Transverse colon (tissue), 4 donors: ENCODE results near the gene AAMP.

Experiments used
- CTCF ChIP-seq, 5 experiments: fragments of 200-600 bp in 3 of 5; fragments of 450-650 bp in 2 of 5; sonication (generic) in 3 of 5; IDR thresholded peaks; 1 replicate in 2 of 5; 2 replicates in 3 of 5; pipeline ENCODE4 v1.5.1; 2016 to 2017; ENCODE audit warnings: antibody characterized with exemption in 5 of 5, inconsistent platforms in 3 of 5, mild to moderate bottlenecking in 2 of 5, moderate library complexity in 1 of 5
- POLR2A ChIP-seq: fragments of 450-650 bp; IDR thresholded peaks from one replicate; pipeline ENCODE4 v1.6.1; 2016; ENCODE audit warnings: antibody characterized with exemption, mild to moderate bottlenecking, moderate library complexity
- POLR2AphosphoS5 ChIP-seq, 3 donors: sonication (generic); formaldehyde crosslinking; IDR thresholded peaks; one replicate each; pipeline ENCODE4 v1.6.1; 2016; ENCODE audit warnings: antibody characterized with exemption in 3 of 3

DNA sequence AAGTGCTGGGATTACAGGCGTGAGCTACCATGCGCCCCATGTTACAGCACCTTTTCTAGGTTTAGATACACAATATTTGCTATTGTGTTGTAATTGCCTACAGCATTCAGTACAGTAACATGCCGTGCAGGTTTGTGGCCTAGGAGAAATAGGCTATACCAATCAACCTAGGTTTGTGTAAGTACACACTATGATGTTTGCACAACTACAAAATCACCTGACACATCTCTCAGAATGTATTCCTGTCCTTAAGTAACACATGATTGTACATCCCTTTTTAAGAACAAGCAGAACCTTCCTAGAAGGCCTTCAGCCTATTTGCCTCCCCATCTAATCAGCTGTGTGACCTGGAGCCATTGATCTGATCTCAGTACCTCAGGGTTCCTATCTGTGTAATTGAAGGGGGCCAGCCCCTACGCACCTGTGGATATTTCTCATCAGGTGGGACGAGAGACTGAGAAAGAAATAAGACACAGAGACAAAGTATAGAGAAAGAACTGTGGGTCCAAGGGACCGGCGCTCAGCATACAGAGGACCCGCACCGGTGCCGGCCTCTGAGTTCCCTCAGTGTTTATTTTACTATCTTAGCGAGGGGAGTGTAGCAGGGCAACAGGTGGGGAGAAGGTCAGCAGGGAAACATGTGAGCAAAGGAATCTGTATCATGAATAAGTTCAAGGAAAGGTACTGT, 41.1 kb upstream of the AAMP start:
- TF ChIP-seq CTCF (IDR thresholded peaks at IDR 0.05) (no peak), POLR2AphosphoS5 (IDR thresholded peaks at IDR 0.05) (no peak), POLR2A (no peak)
